PC-3 (cell line): ENCODE data around the gene ZDHHC7. TPM values are rescaled to one million over a fixed set of nuclear protein-coding genes. Genes with fewer than 3 reads are reported as not detected.

Experiments
- ATAC-seq: fragments of 200-7000 bp; cut with Tn5 transposase; 2 replicates; pipeline ENCODE4 v1.9.1; 2020; ENCODE audit warnings: mild to moderate bottlenecking, moderate library complexity
- BruUV-seq: library from RNA; stranded (reverse); fragments of 400-500 nt; replicated peaks from 2 replicates; lab custom pipeline; 2021; lab: Mats Ljungman, UMichigan
- CTCF ChIA-PET: fragments of 300-600 bp; sonication (Branson Sonifier 250); formaldehyde crosslinking; loops from one replicate; lab custom pipeline; 2022; ENCODE audit warnings: antibody characterized with exemption; lab: Charles Lee
- POLR2A ChIA-PET: fragments of 300-600 bp; sonication (Branson Sonifier 250); formaldehyde crosslinking; loops from one replicate; lab custom pipeline; 2022; ENCODE audit warnings: antibody characterized with exemption; ENCODE audit not compliant: unreplicated experiment; lab: Charles Lee
- DNase-seq: peaks from one replicate; pipeline ENCODE4 v3.0.0-alpha.2; 2015
- H2AFZ ChIP-seq: fragments of 300-600 bp; sonication (generic); 2 replicates; pipeline ENCODE4 v1.6.0; 2016; ENCODE audit warnings: antibody characterized with exemption, low read length
- H3F3A ChIP-seq: fragments of 300-600 bp; sonication (generic); one replicate; pipeline ENCODE4 v1.6.0; 2017; ENCODE audit warnings: antibody characterized with exemption, low read length, control low read depth, mild to moderate bottlenecking; ENCODE audit not compliant: unreplicated experiment
- H3K27ac ChIP-seq: fragments of 300-600 bp; sonication (generic); 2 replicates; pipeline ENCODE4 v1.5.1; 2016; ENCODE audit warnings: mild to moderate bottlenecking, low read length
- H3K27me3 ChIP-seq: fragments of 300-600 bp; sonication (generic); 2 replicates; pipeline ENCODE4 v1.6.1; 2016; ENCODE audit warnings: low read length, mixed read lengths
- H3K36me3 ChIP-seq: fragments of 300-600 bp; sonication (generic); 2 replicates; pipeline ENCODE4 v1.6.1; 2016; ENCODE audit warnings: low read depth, mixed run types, low read length, mixed read lengths
- H3K4me1 ChIP-seq: fragments of 300-600 bp; sonication (generic); 2 replicates; pipeline ENCODE4 v1.5.1; 2016; ENCODE audit warnings: low read length; ENCODE audit not compliant: insufficient read depth
- H3K4me2 ChIP-seq: fragments of 300-600 bp; sonication (generic); 2 replicates; pipeline ENCODE4 v1.6.0; 2016; ENCODE audit warnings: low read length
- H3K4me3 ChIP-seq: fragments of 300-600 bp; sonication (generic); 2 replicates; pipeline ENCODE4 v1.5.1; 2016; ENCODE audit warnings: mild to moderate bottlenecking, low read length, mixed read lengths
- H3K79me2 ChIP-seq: fragments of 300-600 bp; sonication (generic); 2 replicates; pipeline ENCODE4 v1.6.1; 2017; ENCODE audit warnings: low read length, mixed read lengths
- H3K9ac ChIP-seq: fragments of 300-600 bp; sonication (generic); 2 replicates; pipeline ENCODE4 v1.6.0; 2016; ENCODE audit warnings: mild to moderate bottlenecking, low read length
- H3K9me2 ChIP-seq: fragments of 300-600 bp; sonication (generic); replicated peaks from 2 replicates; pipeline ENCODE4 v1.6.1; 2016; ENCODE audit warnings: mixed run types, low read length, mixed read lengths
- H3K9me3 ChIP-seq: fragments of 300-600 bp; sonication (generic); 2 replicates; pipeline ENCODE4 v1.6.1; 2016; ENCODE audit warnings: low read length, mixed read lengths
- H4K20me1 ChIP-seq: fragments of 300-600 bp; sonication (generic); 2 replicates; pipeline ENCODE4 v1.6.1; 2016; ENCODE audit warnings: low read length, mixed read lengths
- EZH2 ChIP-seq: fragments of 300-600 bp; sonication (generic); IDR thresholded peaks from one replicate; pipeline ENCODE4 v1.6.1; 2017; ENCODE audit warnings: antibody characterized with exemption, mild to moderate bottlenecking, low read length; ENCODE audit not compliant: unreplicated experiment
- EZH2phosphoT487 ChIP-seq: fragments of 300-600 bp; sonication (generic); IDR thresholded peaks from 2 replicates; pipeline ENCODE4 v1.6.1; 2018; ENCODE audit warnings: mild to moderate bottlenecking, antibody characterized with exemption, low read length, borderline replicate concordance
- intact Hi-C: fragments of 100-400 bp; cut with micrococcal nuclease; formaldehyde crosslinking; loops from 2 replicates; pipeline ENCODE4 v1.9.0; 2023
- total RNA-seq: library from RNA; depleted of rRNA; stranded (reverse); fragments of >200 nt; gene quantifications from 2 replicates; pipeline ENCODE4 v1.2.3, GENCODE V29; 2014
- TF ChIP-seq, protein P1 (sequence below): fragments of 300-600 bp; sonication (generic); conservative IDR thresholded peaks from 2 replicates; pipeline ENCODE4 v1.5.1; 2017; ENCODE audit warnings: antibody characterized with exemption, low read depth, mild to moderate bottlenecking, low read length

The ZDHHC7 gene
- total RNA-seq, 1 experiment from 2014 or later = 42.1 TPM

DNA sequence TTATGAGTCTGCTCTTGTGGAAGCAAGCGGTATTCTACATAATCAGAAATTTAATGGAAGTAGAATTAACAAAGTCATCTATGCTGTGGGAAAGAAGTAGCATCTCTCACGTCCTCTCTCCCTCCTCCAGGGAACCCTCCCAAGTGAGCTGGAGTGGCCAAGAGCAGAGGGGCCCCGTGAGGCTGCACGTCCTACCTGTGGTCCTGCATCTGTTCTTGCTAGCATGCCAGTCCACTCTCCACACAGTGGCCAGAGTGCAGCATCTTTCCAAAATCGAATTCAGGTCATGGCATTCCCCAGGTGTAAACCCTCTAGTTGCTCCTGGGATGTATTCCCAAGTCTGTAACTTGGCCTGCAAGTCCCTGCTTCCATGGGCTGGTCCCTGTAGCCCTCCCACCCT, 26.4 kb upstream of the ZDHHC7 start:
- peak overlapping the region; percentile 34 for H3K9ac ChIP-seq
- no peaks in the 10 kb centered on the region for H3K9me3 ChIP-seq
- intact Hi-C loops = no loop called here
- no peaks in the 10 kb centered on the region for H3K79me2 ChIP-seq
- H3K4me1 ChIP-seq = peaks cover 15% of the 10 kb centered on the region
- H3K36me3 ChIP-seq = no peaks in the 10 kb centered on the region
- H3K27me3 ChIP-seq = no peaks in the 10 kb centered on the region
- H3F3A ChIP-seq = no peaks in the 10 kb centered on the region
- POLR2A ChIA-PET = no interaction called here
- H4K20me1 ChIP-seq = no peaks in the 10 kb centered on the region
- H3K27ac ChIP-seq = peak overlapping the region; percentile 79
- no TSS peak for BruUV-seq
- H3K4me3 ChIP-seq = no peak overlapping the region
- CTCF ChIA-PET = no interaction called here
- peak overlapping the region; percentile 33 for H3K4me2 ChIP-seq
- ATAC-seq = no peak
- no peaks in the 10 kb centered on the region for H3K9me2 ChIP-seq
- TF ChIP-seq EZH2 (no peak), EZH2phosphoT487 (no peak)
- TF ChIP-seq, protein P1, sequence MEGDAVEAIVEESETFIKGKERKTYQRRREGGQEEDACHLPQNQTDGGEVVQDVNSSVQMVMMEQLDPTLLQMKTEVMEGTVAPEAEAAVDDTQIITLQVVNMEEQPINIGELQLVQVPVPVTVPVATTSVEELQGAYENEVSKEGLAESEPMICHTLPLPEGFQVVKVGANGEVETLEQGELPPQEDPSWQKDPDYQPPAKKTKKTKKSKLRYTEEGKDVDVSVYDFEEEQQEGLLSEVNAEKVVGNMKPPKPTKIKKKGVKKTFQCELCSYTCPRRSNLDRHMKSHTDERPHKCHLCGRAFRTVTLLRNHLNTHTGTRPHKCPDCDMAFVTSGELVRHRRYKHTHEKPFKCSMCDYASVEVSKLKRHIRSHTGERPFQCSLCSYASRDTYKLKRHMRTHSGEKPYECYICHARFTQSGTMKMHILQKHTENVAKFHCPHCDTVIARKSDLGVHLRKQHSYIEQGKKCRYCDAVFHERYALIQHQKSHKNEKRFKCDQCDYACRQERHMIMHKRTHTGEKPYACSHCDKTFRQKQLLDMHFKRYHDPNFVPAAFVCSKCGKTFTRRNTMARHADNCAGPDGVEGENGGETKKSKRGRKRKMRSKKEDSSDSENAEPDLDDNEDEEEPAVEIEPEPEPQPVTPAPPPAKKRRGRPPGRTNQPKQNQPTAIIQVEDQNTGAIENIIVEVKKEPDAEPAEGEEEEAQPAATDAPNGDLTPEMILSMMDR = no peak
- H2AFZ ChIP-seq = peak overlapping the region; percentile 14; the same call in 1 of the 2 replicates
- DNase-seq = no peak

DNA sequence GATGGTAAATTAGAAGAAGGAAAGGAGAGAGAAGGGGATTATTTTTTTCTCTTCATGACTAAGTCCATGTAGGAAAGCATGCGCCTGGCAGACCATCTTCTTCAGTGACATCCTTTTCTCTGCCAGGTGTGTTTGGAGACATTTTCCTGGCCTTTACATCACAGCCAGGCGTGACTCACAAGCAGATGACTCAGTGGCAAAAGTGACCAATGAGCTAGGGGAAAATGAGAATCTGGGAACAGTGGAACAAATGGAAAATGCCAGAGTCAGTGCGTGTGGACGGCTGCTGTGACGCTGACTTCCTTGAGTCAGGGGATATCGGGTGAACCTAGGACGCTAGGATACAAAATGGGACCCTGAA, 25.7 kb upstream of the ZDHHC7 start:
- no peak for TF ChIP-seq EZH2phosphoT487
- TF ChIP-seq EZH2 = no peak
- TF ChIP-seq, protein P1 = no peak
- no peaks in the 10 kb centered on the region for H3F3A ChIP-seq
- no peaks in the 10 kb centered on the region for H3K9me2 ChIP-seq
- no peaks in the 10 kb centered on the region for H3K27me3 ChIP-seq
- POLR2A ChIA-PET = no interaction called here
- H3K36me3 ChIP-seq = no peaks in the 10 kb centered on the region
- ATAC-seq = peak; percentile 86
- peak overlapping the region; percentile 20 for H2AFZ ChIP-seq
- no peak overlapping the region for H3K4me3 ChIP-seq
- no TSS peak for BruUV-seq
- peaks cover 15% of the 10 kb centered on the region for H3K4me1 ChIP-seq
- no peaks in the 10 kb centered on the region for H3K9me3 ChIP-seq
- CTCF ChIA-PET = no interaction called here
- H3K79me2 ChIP-seq = no peaks in the 10 kb centered on the region
- H3K27ac ChIP-seq = peak overlapping the region; percentile 79
- peak overlapping the region; percentile 33 for H3K4me2 ChIP-seq
- H4K20me1 ChIP-seq = no peaks in the 10 kb centered on the region
- DNase-seq = peak; percentile 86
- intact Hi-C loops = no loop called here
- H3K9ac ChIP-seq = peak overlapping the region; percentile 37; the same call in 1 of the 2 replicates

DNA sequence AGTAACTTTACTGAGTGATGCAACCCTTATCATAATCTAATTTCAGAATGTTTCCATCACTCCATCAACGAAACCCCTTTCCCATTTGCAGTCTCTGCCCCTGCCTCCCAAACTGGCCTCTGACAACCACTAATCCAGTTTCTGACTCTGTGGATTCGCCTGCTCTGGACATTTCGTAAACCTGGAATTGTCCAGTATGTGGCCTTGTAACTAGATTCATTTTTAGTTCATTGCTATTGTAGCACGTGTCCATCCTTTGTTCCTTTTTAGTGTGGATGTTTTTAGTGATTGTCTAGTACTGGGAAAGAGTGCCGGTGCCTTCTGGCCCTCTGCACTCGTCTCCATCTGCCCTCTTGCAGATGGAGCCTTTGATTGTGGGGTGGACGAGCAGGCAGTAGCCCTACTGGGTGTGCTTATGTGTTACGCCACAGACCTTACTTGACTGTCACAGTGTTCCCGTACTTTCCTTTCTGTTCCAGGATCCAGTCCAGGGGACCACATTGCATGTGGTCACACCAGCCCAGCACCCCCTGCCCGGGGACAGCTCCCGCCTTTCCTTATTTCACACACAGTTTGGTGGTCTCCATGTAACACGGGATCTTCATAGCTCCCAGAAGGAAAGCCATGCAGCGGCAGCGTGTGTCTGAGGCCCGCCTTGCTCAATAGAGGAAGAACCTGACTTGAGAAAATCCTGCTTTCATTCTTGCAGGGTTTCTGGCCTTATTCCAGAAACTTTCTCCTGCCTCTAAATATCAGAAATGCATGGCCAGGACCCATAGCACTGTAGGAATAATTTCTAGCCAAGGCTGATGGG, 25.1 kb upstream of the ZDHHC7 start:
- no TSS peak for BruUV-seq

More for the DNA sequence above, 25.1 kb upstream of the ZDHHC7 start:
- no peaks in the 10 kb centered on the region for H3K36me3 ChIP-seq
- no peak overlapping the region for H3K4me3 ChIP-seq
- ChIA-PET CTCF (no interaction called here), POLR2A (no interaction called here)
- no peaks in the 10 kb centered on the region for H3K9me2 ChIP-seq
- ATAC-seq = no peak
- peak overlapping the region; percentile 33; the same call in 1 of the 2 replicates for H3K4me2 ChIP-seq
- H3K4me1 ChIP-seq = peaks cover 19% of the 10 kb centered on the region
- H3F3A ChIP-seq = no peaks in the 10 kb centered on the region
- DNase-seq = no peak
- no peaks in the 10 kb centered on the region for H3K27me3 ChIP-seq
- intact Hi-C loops = no loop called here
- no peaks in the 10 kb centered on the region for H3K9me3 ChIP-seq
- TF ChIP-seq EZH2phosphoT487 = no peak
- TF ChIP-seq, protein P1 = no peak
- no peak for TF ChIP-seq EZH2
- peak overlapping the region; percentile 79 for H3K27ac ChIP-seq
- no peaks in the 10 kb centered on the region for H3K79me2 ChIP-seq
- H2AFZ ChIP-seq = 0 out of 2 replicates have a peak overlapping the region, but pooled peaks have one; percentile 20
- no peaks in the 10 kb centered on the region for H4K20me1 ChIP-seq
- peak overlapping the region; percentile 37; the same call in 1 of the 2 replicates for H3K9ac ChIP-seq
